H1 (cell line): Measurements from ENCODE around the gene CDC42BPB. TPM values are rescaled to one million over a fixed set of nuclear protein-coding genes. Genes with fewer than 3 reads are reported as not detected.

Source experiments
- CTCF ChIA-PET: fragments of 300-600 bp; sonication (Branson Sonifier 250); formaldehyde crosslinking; loops from one replicate; lab custom pipeline; 2021; ENCODE audit not compliant: partially characterized antibody; lab: Charles Lee
- POLR2A ChIA-PET: fragments of 300-600 bp; sonication (Branson Sonifier 250); formaldehyde crosslinking; loops from one replicate; lab custom pipeline; 2021; ENCODE audit warnings: inconsistent platforms; ENCODE audit not compliant: partially characterized antibody; lab: Charles Lee
- DNase-seq, 2 experiments: peaks; one replicate each; pipeline versions ENCODE4 v3.0.0 to v3.0.0-alpha.2; 2010 to 2022; ENCODE audit warnings: low spot score in 2 of 2, low read depth in 1 of 2, mixed read lengths in 1 of 2
- FAIRE-seq: peaks from 2 replicates; lab custom pipeline; 2011; peaks lifted over from hg19 to GRCh38; lab: Jason Lieb, UNC
- H2AFZ ChIP-seq: 2 replicates; pipeline ENCODE4 v1.8.1; 2012; ENCODE audit warnings: low read length, inconsistent platforms
- H2AK5ac ChIP-seq: 2 replicates; pipeline ENCODE4 v1.6.1; 2013; ENCODE audit warnings: low read depth, low read length
- H2BK120ac ChIP-seq: replicated peaks from 2 replicates; pipeline ENCODE3; 2013; ENCODE audit warnings: low read depth, low read length, inconsistent platforms
- H2BK12ac ChIP-seq: 2 replicates; pipeline ENCODE4 v1.6.1; 2013; ENCODE audit warnings: low read depth, low read length
- H2BK15ac ChIP-seq: 2 replicates; pipeline ENCODE4 v1.6.1; 2013; ENCODE audit warnings: low read length
- H2BK20ac ChIP-seq: 2 replicates; pipeline ENCODE4 v1.6.1; 2013; ENCODE audit warnings: low read length
- H2BK5ac ChIP-seq: 2 replicates; pipeline ENCODE4 v1.6.1; 2013; ENCODE audit warnings: low read depth, low read length
- H3K14ac ChIP-seq: 2 replicates; pipeline ENCODE4 v1.6.1; 2013; ENCODE audit warnings: inconsistent platforms; ENCODE audit not compliant: insufficient read length
- H3K18ac ChIP-seq: 2 replicates; pipeline ENCODE4 v1.6.1; 2013; ENCODE audit warnings: low read length; ENCODE audit errors: extremely low read depth
- H3K23ac ChIP-seq: 2 replicates; pipeline ENCODE4 v1.6.1; 2013; ENCODE audit warnings: inconsistent platforms; ENCODE audit not compliant: insufficient read length
- H3K23me2 ChIP-seq: 2 replicates; pipeline ENCODE4 v1.6.1; 2013; ENCODE audit warnings: low read depth, low read length
- H3K27ac ChIP-seq: 2 replicates; pipeline ENCODE4 v1.6.1; 2011; ENCODE audit warnings: low read depth, low read length, inconsistent platforms
- H3K27me3 ChIP-seq, 4 experiments: replicated peaks in 1 of 4; 1 replicate in 1 of 4; 2 replicates in 3 of 4; pipeline versions ENCODE4 v1.6.1 to v1.8.1; 2011 to 2013; ENCODE audit warnings: low read length in 3 of 4, mild to moderate bottlenecking in 3 of 4, inconsistent platforms in 2 of 4, mixed read lengths in 2 of 4, moderate library complexity in 1 of 4; ENCODE audit not compliant: control insufficient read depth in 3 of 4, insufficient read depth in 3 of 4; ENCODE audit errors: extremely low read depth in 1 of 4
- H3K36me3 ChIP-seq, 4 experiments: 2 replicates each; pipeline versions ENCODE4 v1.6.1 to v1.8.1; 2011 to 2013; ENCODE audit warnings: mild to moderate bottlenecking in 4 of 4, low read length in 3 of 4, moderate library complexity in 2 of 4, control low read depth in 1 of 4, inconsistent platforms in 1 of 4; ENCODE audit not compliant: insufficient read depth in 4 of 4, control insufficient read depth in 2 of 4
- H3K4ac ChIP-seq: replicated peaks from 2 replicates; pipeline ENCODE3; 2013; ENCODE audit warnings: low read length, low read depth, mixed read lengths, inconsistent platforms; ENCODE audit not compliant: insufficient read length
- H3K4me1 ChIP-seq, 4 experiments: replicated peaks in 1 of 4; 1 replicate in 1 of 4; 2 replicates in 3 of 4; pipeline versions ENCODE4 v1.6.1 to v1.8.1; 2011 to 2013; ENCODE audit warnings: low read length in 3 of 4, inconsistent platforms in 2 of 4, mixed read lengths in 1 of 4; ENCODE audit not compliant: insufficient read depth in 4 of 4, control insufficient read depth in 3 of 4
- H3K4me2 ChIP-seq, 2 experiments: 2 replicates each; pipeline versions ENCODE4 v1.6.1 to v1.8.1; 2011 to 2013; ENCODE audit warnings: low read depth in 2 of 2, low read length in 2 of 2, control low read depth in 1 of 2, inconsistent platforms in 1 of 2, mild to moderate bottlenecking in 1 of 2; ENCODE audit not compliant: insufficient read depth in 1 of 2
- H3K4me3 ChIP-seq, 4 experiments: fragments of 200-600, 300-600 bp in 1 of 4; sonication (generic), shearing (Covaris generic), sonication (Bioruptor Twin) in 1 of 4; 2 replicates each; pipeline versions ENCODE4 v1.5.1 to v1.8.1; 2011 to 2016; ENCODE audit warnings: low read length in 4 of 4, low read depth in 3 of 4, control low read depth in 2 of 4, inconsistent platforms in 2 of 4, mild to moderate bottlenecking in 2 of 4, mixed read lengths in 1 of 4, moderate library complexity in 1 of 4; ENCODE audit not compliant: insufficient read depth in 2 of 4; ENCODE audit errors: extremely low read depth in 1 of 4
- H3K56ac ChIP-seq: replicated peaks from 2 replicates; pipeline ENCODE3; 2013; ENCODE audit warnings: low read depth, mild to moderate bottlenecking, mixed read lengths, low read length, inconsistent platforms; ENCODE audit not compliant: insufficient read length
- H3K79me1 ChIP-seq: 2 replicates; pipeline ENCODE4 v1.6.1; 2013; ENCODE audit warnings: low read depth, low read length, control low read depth
- H3K79me2 ChIP-seq, 2 experiments: 2 replicates each; pipeline versions ENCODE4 v1.6.1 to v1.8.1; 2012 to 2013; ENCODE audit warnings: low read length in 2 of 2, mild to moderate bottlenecking in 2 of 2, inconsistent platforms in 1 of 2; ENCODE audit not compliant: insufficient read depth in 2 of 2, control insufficient read depth in 1 of 2
- H3K9ac ChIP-seq, 4 experiments: replicated peaks in 1 of 4; 1 replicate in 1 of 4; 2 replicates in 3 of 4; pipeline versions ENCODE4 v1.6.1 to v1.8.1; 2011 to 2013; ENCODE audit warnings: low read depth in 3 of 4, low read length in 3 of 4, control low read depth in 2 of 4, mild to moderate bottlenecking in 2 of 4, moderate library complexity in 2 of 4, inconsistent platforms in 1 of 4; ENCODE audit errors: extremely low read depth in 1 of 4
- H3K9me3 ChIP-seq, 2 experiments: 2 replicates each; pipeline versions ENCODE4 v1.6.1 to v1.8.1; 2012 to 2013; ENCODE audit warnings: mild to moderate bottlenecking in 2 of 2, moderate library complexity in 2 of 2, control low read depth in 1 of 2, inconsistent platforms in 1 of 2, low read depth in 1 of 2, low read length in 1 of 2, mixed read lengths in 1 of 2; ENCODE audit not compliant: insufficient read depth in 2 of 2
- H4K20me1 ChIP-seq, 2 experiments: replicated peaks in 1 of 2; 2 replicates each; pipeline versions ENCODE3 to v1.8.1; 2011 to 2013; ENCODE audit warnings: inconsistent platforms in 2 of 2, low read length in 2 of 2, mild to moderate bottlenecking in 1 of 2; ENCODE audit not compliant: insufficient read depth in 2 of 2, control insufficient read depth in 1 of 2
- H4K5ac ChIP-seq: 2 replicates; pipeline ENCODE4 v1.6.1; 2013; ENCODE audit warnings: low read length, low read depth, mixed read lengths, inconsistent platforms; ENCODE audit not compliant: insufficient read length
- H4K8ac ChIP-seq: 2 replicates; pipeline ENCODE4 v1.8.0; 2013; ENCODE audit warnings: mild to moderate bottlenecking, moderate library complexity, low read length, inconsistent platforms; ENCODE audit not compliant: insufficient read depth; ENCODE audit errors: extremely low read depth
- H4K91ac ChIP-seq: replicated peaks from 2 replicates; pipeline ENCODE3; 2013; ENCODE audit warnings: low read length, mixed read lengths, inconsistent platforms; ENCODE audit not compliant: insufficient read length
- BRCA1 ChIP-seq: IDR thresholded peaks from 2 replicates; pipeline ENCODE4 v1.6.1; 2012; ENCODE audit warnings: low read depth, low read length, improper control_type of control experiment
- CBX5 ChIP-seq: fragments of 300-800, 300-1000 bp; sonication (generic); IDR thresholded peaks from 2 replicates; pipeline ENCODE4 v1.7.1; 2016; ENCODE audit warnings: antibody characterized with exemption, low read length, low read depth
- CHD1 ChIP-seq: IDR thresholded peaks from 2 replicates; pipeline ENCODE4 v1.6.1; 2012; ENCODE audit warnings: low read depth, low read length, improper control_type of control experiment
- CTBP2 ChIP-seq: IDR thresholded peaks from 2 replicates; pipeline ENCODE4 v1.7.0; 2011; ENCODE audit warnings: borderline replicate concordance, mild to moderate bottlenecking, moderate library complexity, mixed read lengths, low read length; ENCODE audit not compliant: insufficient read depth, insufficient read length
- JUND ChIP-seq: IDR thresholded peaks from 2 replicates; pipeline ENCODE4 v1.6.1; 2011; ENCODE audit warnings: mild to moderate bottlenecking, improper control_type of control experiment, low read length
- POU5F1 ChIP-seq: IDR thresholded peaks from 2 replicates; pipeline ENCODE4 v1.6.1; 2011; ENCODE audit warnings: low read depth, mild to moderate bottlenecking, low read length, moderate library complexity
- RFX5 ChIP-seq: IDR thresholded peaks from 2 replicates; pipeline ENCODE4 v1.6.1; 2011; ENCODE audit warnings: low read depth, low read length, improper control_type of control experiment, borderline replicate concordance
- SP2 ChIP-seq: IDR thresholded peaks from 2 replicates; pipeline ENCODE4 v1.6.1; 2012; ENCODE audit warnings: mild to moderate bottlenecking, low read length, inconsistent platforms
- SUZ12 ChIP-seq: fragments of 200-600 bp; sonication (generic); IDR thresholded peaks from 2 replicates; pipeline ENCODE4 v1.6.1; 2012; ENCODE audit warnings: mild to moderate bottlenecking, inconsistent platforms, low read length, moderate library complexity, mixed read lengths
- WGBS, 2 experiments: shearing (Covaris generic) in 1 of 2; methylation state at CpG; one replicate each; pipeline versions ENCODE4 v1.1.6 to v1.1.7; 2013 to 2015; ENCODE audit warnings: low lambda C conversion rate in 2 of 2, mixed read lengths in 2 of 2, inconsistent platforms in 1 of 2, low coverage in 1 of 2, missing lambda C conversion rate in 1 of 2; ENCODE audit not compliant: insufficient replicate concordance in 2 of 2, insufficient coverage in 1 of 2, insufficient read length in 1 of 2; ENCODE audit errors: extremely low coverage in 1 of 2, missing lambda C conversion rate in 1 of 2; 5-methylcytosine and 5-hydroxymethylcytosine counted together
- polyA plus RNA-seq, 7 experiments: library from polyadenylated mRNA; depleted of rRNA in 3 of 7; stranded (reverse) in 5 of 7; unstranded in 2 of 7; fragments of >200 nt in 5 of 7; fragments of 200-250 nt in 2 of 7; gene quantifications; 1 replicate in 5 of 7; 2 replicates in 1 of 7; 4 replicates in 1 of 7; pipeline versions ENCODE4 v1.2.1 to v1.2.3, GENCODE V29; 2011 to 2013; ENCODE audit warnings: missing spikeins in 2 of 7, mixed read lengths in 2 of 7
- total RNA-seq: library from RNA; stranded (reverse); fragmentation: NEBNext Ultra II Directional; extraction: Animal tissue kit (Norgen Biotek cat#: 25700); gene quantifications from 2 replicates; pipeline ENCODE4 v1.2.1, GENCODE V29; 2021
- TF ChIP-seq, protein P1 (sequence below): IDR thresholded peaks from 2 replicates; pipeline ENCODE4 v1.6.1; 2012; ENCODE audit warnings: low read length, inconsistent platforms

Gene CDC42BPB
- total and polyA plus RNA-seq, 2 of the 8 experiments (the other 6 are each of a cell fraction or from before 2014, with no cell fraction given): 51.2 to 88.2 TPM

GRCh38 chr14:102907303-102907844 is 150.0 kb downstream of the CDC42BPB start:
- Histone ChIP-seq H3K36me3 (peaks cover 0 to 21% (median 7%) of the 10 kb centered on the region in 4 experiments; a peak in 3 of 8 replicates), H3K27me3 (no peaks in the 10 kb centered on the region), H3K27ac (no peak overlapping the region), H2BK120ac (no peak overlapping the region), H3K9me3 (peaks cover 3 to 15% of the 10 kb centered on the region in 2 experiments; a peak in 2 of 4 replicates), H4K91ac (no peak overlapping the region), H4K5ac (no peak overlapping the region), H3K79me2 (no peaks in the 10 kb centered on the region), H3K9ac (no peak overlapping the region), H3K4me2 (no peak overlapping the region), H3K23me2 (no peaks in the 10 kb centered on the region), H2BK12ac (no peak overlapping the region), H3K56ac (no peak overlapping the region), H2AK5ac (no peak overlapping the region), H3K4me3 (no peak overlapping the region), H3K79me1 (no peaks in the 10 kb centered on the region), H2BK5ac (no peak overlapping the region), H3K14ac (no peak overlapping the region), H3K18ac (no peak overlapping the region), H2BK20ac (no peak overlapping the region), H3K23ac (no peak overlapping the region), H4K20me1 (no peaks in the 10 kb centered on the region), H3K4me1 (no peaks in the 10 kb centered on the region; a peak in 1 of 7 replicates), H2BK15ac (no peak overlapping the region), H4K8ac (no peak overlapping the region), H3K4ac (no peak overlapping the region), H2AFZ (no peak overlapping the region)
- FAIRE-seq: no peak
- ChIA-PET POLR2A (interaction anchor here (0.6 kb wide), 1 partner anchor 354 kb away, joined by 4 read pairs; no protein-coding TSS in a partner anchor), CTCF (no interaction called here)
- DNase-seq: no peak
- TF ChIP-seq CTBP2: no peak
- TF ChIP-seq, protein P1, sequence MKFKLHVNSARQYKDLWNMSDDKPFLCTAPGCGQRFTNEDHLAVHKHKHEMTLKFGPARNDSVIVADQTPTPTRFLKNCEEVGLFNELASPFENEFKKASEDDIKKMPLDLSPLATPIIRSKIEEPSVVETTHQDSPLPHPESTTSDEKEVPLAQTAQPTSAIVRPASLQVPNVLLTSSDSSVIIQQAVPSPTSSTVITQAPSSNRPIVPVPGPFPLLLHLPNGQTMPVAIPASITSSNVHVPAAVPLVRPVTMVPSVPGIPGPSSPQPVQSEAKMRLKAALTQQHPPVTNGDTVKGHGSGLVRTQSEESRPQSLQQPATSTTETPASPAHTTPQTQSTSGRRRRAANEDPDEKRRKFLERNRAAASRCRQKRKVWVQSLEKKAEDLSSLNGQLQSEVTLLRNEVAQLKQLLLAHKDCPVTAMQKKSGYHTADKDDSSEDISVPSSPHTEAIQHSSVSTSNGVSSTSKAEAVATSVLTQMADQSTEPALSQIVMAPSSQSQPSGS: no peak
- no peak for TF ChIP-seq BRCA1
- no peak for TF ChIP-seq CHD1
- no peak for TF ChIP-seq CBX5
- TF ChIP-seq SP2: no peak
- no peak for TF ChIP-seq SUZ12
- TF ChIP-seq RFX5: no peak
- no peak for TF ChIP-seq POU5F1
- TF ChIP-seq JUND: no peak
- 97% methylated on average over 27 of the region's 33 CpGs; no CpG with 5 or more reads in 1 of the 2 experiments for WGBS, 2 experiments
